Measurements from ENCODE around the gene ACVR1C. TPM values are rescaled to one million over a fixed set of nuclear protein-coding genes. Genes with fewer than 3 reads are reported as not detected.
A peak's percentile ranks its signal among the peaks of the same experiment; 100 is the strongest.

Gene ACVR1C
- total RNA-seq, 1 experiment from 2014 or later = 2.1 TPM

- Histone ChIP-seq H3K9me3 (no peaks in the 10 kb centered on the region), H3K4me1 (0 out of 2 replicates have a peak, but pooled peaks cover 3% of the 10 kb centered on the region), H3K4me3 (ENCODE audit: low read depth, low read length) (peak overlapping the region; percentile 70), H3K36me3 (ENCODE audit: control insufficient read depth, insufficient read depth, low read length) (no peaks in the 10 kb centered on the region), H3K27me3 (replicated peaks; ENCODE audit: control insufficient read depth, insufficient read depth, low read length) (peaks cover 1% of the 10 kb centered on the region; the same call in 1 of the 2 replicates)
- ChIA-PET POLR2A (interaction anchor here (0.6 kb wide), 1 partner anchor 123 kb away, joined by 3 read pairs; no protein-coding TSS in a partner anchor), CTCF (interaction anchor here (0.6 to 1.3 kb wide), 7 partner anchors 13 to 1692 kb away, joined by 3 to 5 read pairs (median 3); no protein-coding TSS in a partner anchor)
- Mint-ChIP-seq H3K4me1 (ENCODE audit: low read depth, unreplicated experiment) (peaks cover 6% of the 10 kb centered on the region), H3K36me3 (ENCODE audit: insufficient read depth, unreplicated experiment) (peaks cover 5% of the 10 kb centered on the region), H3K9me3 (ENCODE audit: unreplicated experiment) (no peaks in the 10 kb centered on the region), H3K27ac (ENCODE audit: unreplicated experiment) (no peak overlapping the region), H3K4me3 (ENCODE audit: unreplicated experiment) (peak overlapping the region; percentile 85), H3K27me3 (ENCODE audit: insufficient read depth, unreplicated experiment) (peaks cover 20% of the 10 kb centered on the region)
- BruUV-seq (replicated peaks) = no TSS peak
- no peak for TF ChIP-seq CTCF (IDR thresholded peaks at IDR 0.05; ENCODE audit: insufficient read depth in 1 of 2, low read depth in 1 of 2, low read length in 1 of 2, severe bottlenecking in 1 of 2, unreplicated experiment in 1 of 2)
- intact Hi-C loops (cut with micrococcal nuclease; ENCODE audit: unreplicated experiment) = loop anchor here (1.0 to 2.0 kb wide), 2 partner anchors 325 to 382 kb away; no protein-coding TSS in a partner anchor
- peak in 1 of 2 experiments; percentile 1 for DNase-seq
Observed at GRCh38 chr2:157627594-157628476, 829 bp downstream of the ACVR1C start.

GRCh38 chr2:157625296-157625695, 3.4 kb downstream of the ACVR1C start:
- ChIA-PET POLR2A (no interaction called here), CTCF (no interaction called here)
- Histone ChIP-seq H3K4me1 (0 out of 2 replicates have a peak, but pooled peaks cover 3% of the 10 kb centered on the region), H3K4me3 (ENCODE audit: low read depth, low read length) (no peak overlapping the region), H3K36me3 (ENCODE audit: control insufficient read depth, insufficient read depth, low read length) (no peaks in the 10 kb centered on the region), H3K27me3 (replicated peaks; ENCODE audit: control insufficient read depth, insufficient read depth, low read length) (peaks cover 1% of the 10 kb centered on the region; the same call in 1 of the 2 replicates), H3K9me3 (0 out of 2 replicates have a peak, but pooled peaks cover 3% of the 10 kb centered on the region)
- Mint-ChIP-seq H3K36me3 (ENCODE audit: insufficient read depth, unreplicated experiment) (peaks cover 5% of the 10 kb centered on the region), H3K4me3 (ENCODE audit: unreplicated experiment) (no peak overlapping the region), H3K27me3 (ENCODE audit: insufficient read depth, unreplicated experiment) (peaks cover 14% of the 10 kb centered on the region), H3K9me3 (ENCODE audit: unreplicated experiment) (no peaks in the 10 kb centered on the region), H3K4me1 (ENCODE audit: low read depth, unreplicated experiment) (peaks cover 6% of the 10 kb centered on the region), H3K27ac (ENCODE audit: unreplicated experiment) (no peak overlapping the region)
- DNase-seq = no peak
- intact Hi-C loops (cut with micrococcal nuclease; ENCODE audit: unreplicated experiment) = no loop called here
- no TSS peak for BruUV-seq (replicated peaks)
- no peak for TF ChIP-seq CTCF (IDR thresholded peaks at IDR 0.05; ENCODE audit: insufficient read depth in 1 of 2, low read depth in 1 of 2, low read length in 1 of 2, severe bottlenecking in 1 of 2, unreplicated experiment in 1 of 2)

- POLR2A ChIA-PET = no interaction called here
- CTCF ChIA-PET = no interaction called here
- BruUV-seq (replicated peaks) = no TSS peak
- no peak for TF ChIP-seq CTCF (IDR thresholded peaks at IDR 0.05; ENCODE audit: insufficient read depth in 1 of 2, low read depth in 1 of 2, low read length in 1 of 2, severe bottlenecking in 1 of 2, unreplicated experiment in 1 of 2)
- H3K9me3 ChIP-seq = 0 out of 2 replicates have a peak, but pooled peaks cover 3% of the 10 kb centered on the region
- Mint-ChIP-seq H3K9me3 (ENCODE audit: unreplicated experiment) (no peaks in the 10 kb centered on the region), H3K4me1 (ENCODE audit: low read depth, unreplicated experiment) (no peaks in the 10 kb centered on the region), H3K27me3 (ENCODE audit: insufficient read depth, unreplicated experiment) (peaks cover 22% of the 10 kb centered on the region), H3K4me3 (ENCODE audit: unreplicated experiment) (no peak overlapping the region), H3K36me3 (ENCODE audit: insufficient read depth, unreplicated experiment) (no peaks in the 10 kb centered on the region), H3K27ac (ENCODE audit: unreplicated experiment) (no peak overlapping the region)
- H3K36me3 ChIP-seq (ENCODE audit: control insufficient read depth, insufficient read depth, low read length) = no peaks in the 10 kb centered on the region
- H3K4me3 ChIP-seq (ENCODE audit: low read depth, low read length) = no peak overlapping the region
- no peaks in the 10 kb centered on the region for H3K4me1 ChIP-seq
- peaks cover 1% of the 10 kb centered on the region; the same call in 1 of the 2 replicates for H3K27me3 ChIP-seq (replicated peaks; ENCODE audit: control insufficient read depth, insufficient read depth, low read length)
- DNase-seq = no peak
- intact Hi-C loops (cut with micrococcal nuclease; ENCODE audit: unreplicated experiment) = no loop called here
Observed at GRCh38 chr2:157620956-157621355, 7.7 kb downstream of the ACVR1C start.

All from Caco-2 (cell line).